IPS-18c (cell line): ENCODE measurements around the gene HOXA5.
A peak's percentile ranks its signal among the peaks of the same experiment; 100 is the strongest.

Source experiments
- H3K4me3 ChIP-seq: 2 replicates; pipeline ENCODE4 v1.7.0; 2013; ENCODE audit warnings: low read depth, mild to moderate bottlenecking, low read length, moderate library complexity; ENCODE audit not compliant: insufficient read depth
- H3K9me3 ChIP-seq: one replicate; pipeline ENCODE4 v1.6.1; 2013; ENCODE audit warnings: mild to moderate bottlenecking, low read length, moderate library complexity; ENCODE audit not compliant: control insufficient read depth, insufficient read depth

HOXA5 gene

GRCh38 chr7:27100694-27101170 is 42.7 kb downstream of the HOXA5 start:
- H3K4me3 ChIP-seq = peak overlapping the region; percentile 36; the same call in 1 of the 2 replicates
- peaks cover 2% of the 10 kb centered on the region for H3K9me3 ChIP-seq

- H3K9me3 ChIP-seq = peaks cover 3% of the 10 kb centered on the region
- no peak overlapping the region for H3K4me3 ChIP-seq
These were observed 43.8 kb downstream of the HOXA5 start for GRCh38 chr7:27099453-27100370.

- peak overlapping the region; percentile 28; the same call in 1 of the 2 replicates for H3K4me3 ChIP-seq
- peaks cover 2% of the 10 kb centered on the region for H3K9me3 ChIP-seq
These were observed 44.7 kb downstream of the HOXA5 start for GRCh38 chr7:27098578-27099451.

GRCh38 chr7:27097686-27098577 is 45.5 kb downstream of the HOXA5 start:
- peaks cover 2% of the 10 kb centered on the region for H3K9me3 ChIP-seq
- H3K4me3 ChIP-seq = peak overlapping the region; percentile 28; the same call in 1 of the 2 replicates

- peak overlapping the region; percentile 63 for H3K4me3 ChIP-seq
- H3K9me3 ChIP-seq = peaks cover 2% of the 10 kb centered on the region
These were observed 46.5 kb downstream of the HOXA5 start for GRCh38 chr7:27096768-27097514.

GRCh38 chr7:27095897-27096767 is 47.3 kb downstream of the HOXA5 start, which contains the start of gene HOXA1:
Gene HOXA1 (minus strand): TSS chr7:27096000. CDS start chr7:27095912, 88 bp downstream.
- Histone ChIP-seq H3K4me3 (peak within 1 kb of the TSS; percentile 63), H3K9me3 (peaks cover 2% of the 10 kb centered on the region)

GRCh38 chr7:27095050-27095896 is 48.2 kb downstream of the HOXA5 start:
- Histone ChIP-seq H3K9me3 (peaks cover 2% of the 10 kb centered on the region), H3K4me3 (peak overlapping the region; percentile 63; the same call in 1 of the 2 replicates)

- Histone ChIP-seq H3K9me3 (peaks cover 2% of the 10 kb centered on the region), H3K4me3 (no peak overlapping the region)
These were observed 49.0 kb downstream of the HOXA5 start for GRCh38 chr7:27094304-27095049.

- Histone ChIP-seq H3K4me3 (no peak overlapping the region), H3K9me3 (peaks cover 2% of the 10 kb centered on the region)
These were observed 50.1 kb downstream of the HOXA5 start for GRCh38 chr7:27093184-27093895.

GRCh38 chr7:27092819-27093110 is 50.7 kb downstream of the HOXA5 start:
- H3K9me3 ChIP-seq = peaks cover 2% of the 10 kb centered on the region
- H3K4me3 ChIP-seq = no peak overlapping the region

- H3K4me3 ChIP-seq = peak overlapping the region; percentile 15; the same call in 1 of the 2 replicates
- peaks cover 2% of the 10 kb centered on the region for H3K9me3 ChIP-seq
These were observed 51.3 kb downstream of the HOXA5 start for GRCh38 chr7:27091941-27092818.

GRCh38 chr7:27091105-27091504 is 52.4 kb downstream of the HOXA5 start:
- no peak overlapping the region for H3K4me3 ChIP-seq
- H3K9me3 ChIP-seq = peaks cover 2% of the 10 kb centered on the region
